DMS53 (cell line): ENCODE measurements around the gene FXYD5.
A peak's percentile ranks its signal among the peaks of the same experiment; 100 is the strongest.

ENCODE experiments used
- DNase-seq: peaks from one replicate; lab custom pipeline; 2025; lab: John Stamatoyannopoulos, UW

The FXYD5 gene

GRCh38 chr19:35136977-35137702, 17.4 kb upstream of the FXYD5 start:
- DNase-seq = peak; percentile 39

GRCh38 chr19:35138305-35138892, 16.1 kb upstream of the FXYD5 start, which contains the start of gene FXYD1:
Gene FXYD1 (plus strand): TSS chr19:35138824. CDS start chr19:35140080, 1,256 bp downstream.
- DNase-seq = no peak

GRCh38 chr19:35140207-35140961, 14.2 kb upstream of the FXYD5 start:
- DNase-seq = peak; percentile 61

- peak; percentile 99 for DNase-seq
Observed at GRCh38 chr19:35140962-35141836, 13.3 kb upstream of the FXYD5 start.

DNA sequence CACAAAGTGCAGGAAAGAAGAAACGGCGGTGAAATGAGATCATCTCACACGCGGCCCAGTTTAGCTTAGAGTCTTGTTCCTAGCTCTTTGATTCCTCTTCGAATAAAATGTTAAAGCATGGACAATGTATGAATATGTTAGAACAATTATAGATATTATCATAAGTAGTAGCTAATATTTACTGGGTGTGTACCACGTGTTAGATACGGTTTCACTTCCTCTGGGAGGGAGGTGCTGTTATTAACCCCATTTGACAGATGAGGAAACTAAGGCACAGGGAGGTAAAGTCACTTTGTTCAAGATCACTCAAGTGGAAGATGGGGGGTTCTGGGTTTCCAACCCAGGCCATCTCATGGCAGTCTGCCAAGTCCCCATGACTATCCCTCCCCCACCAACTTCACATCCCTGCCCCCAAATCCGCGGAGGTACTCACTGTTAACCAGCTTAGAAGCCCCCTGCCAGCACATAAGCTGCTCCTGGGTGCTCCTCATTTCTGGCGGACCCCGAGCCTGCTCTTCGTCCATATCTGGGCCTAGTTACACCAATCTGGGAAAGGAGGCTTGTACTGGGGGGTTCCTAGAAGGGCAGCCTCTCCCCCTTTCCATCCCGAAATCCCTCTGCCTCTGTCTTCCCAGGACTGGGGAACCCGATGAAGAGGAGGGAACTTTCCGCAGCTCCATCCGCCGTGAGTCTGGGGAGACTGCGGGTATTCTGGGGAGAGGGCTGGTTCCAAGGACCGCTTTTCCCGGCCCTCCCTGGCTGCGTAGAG, 12.5 kb upstream of the FXYD5 start:
- DNase-seq = no peak

DNA sequence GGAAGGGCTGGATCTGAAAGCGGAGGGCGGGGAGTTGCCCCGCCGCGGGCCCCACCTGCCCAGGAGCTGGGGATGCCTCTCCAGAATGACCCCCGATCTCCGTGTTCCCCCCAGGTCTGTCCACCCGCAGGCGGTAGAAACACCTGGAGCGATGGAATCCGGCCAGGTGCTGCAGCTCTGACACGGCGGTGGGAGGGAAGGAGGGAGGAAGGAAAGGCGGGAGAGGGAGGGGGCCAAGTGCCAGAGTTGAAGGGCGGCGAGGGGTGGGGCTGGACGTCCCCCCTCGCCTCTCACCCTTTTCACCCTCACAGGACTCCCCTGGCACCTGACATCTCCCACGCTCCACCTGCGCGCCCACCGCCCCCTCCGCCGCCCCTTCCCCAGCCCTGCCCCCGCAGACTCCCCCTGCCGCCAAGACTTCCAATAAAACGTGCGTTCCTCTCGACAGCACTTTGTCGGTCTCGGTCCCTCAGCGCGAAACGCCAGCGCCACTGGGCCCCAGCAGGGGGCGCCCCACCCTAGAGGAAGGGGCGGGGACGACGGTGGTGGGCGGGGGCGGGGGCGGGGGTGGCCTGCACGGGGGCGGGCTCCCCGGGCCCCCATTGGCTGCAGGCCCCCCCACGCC, 11.8 kb upstream of the FXYD5 start:
- peak; percentile 90 for DNase-seq

DNA sequence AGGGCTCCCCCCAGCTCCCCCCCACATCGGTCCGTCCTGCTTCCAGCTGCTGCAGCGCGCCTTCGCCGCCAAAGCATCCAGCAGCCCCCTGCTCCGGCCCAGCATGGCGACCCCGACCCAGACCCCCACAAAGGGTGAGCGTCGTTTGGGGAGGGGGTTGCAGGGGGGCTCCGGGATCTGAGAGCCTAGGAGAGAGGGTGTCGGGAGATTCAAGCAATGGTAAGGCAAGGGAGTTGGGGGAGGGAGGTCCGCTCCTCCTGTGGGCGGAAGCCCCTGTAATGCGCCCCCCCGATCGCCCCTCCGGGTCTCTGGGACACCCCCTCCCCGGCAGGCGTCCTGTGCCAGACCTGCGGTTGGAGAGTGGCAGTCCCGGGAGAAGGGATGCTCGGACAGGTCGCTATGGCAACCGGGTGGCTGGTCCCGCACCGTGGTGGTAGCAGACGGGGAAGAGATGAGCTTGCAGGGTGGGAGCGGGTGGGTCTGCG, 11.3 kb upstream of the FXYD5 start, which contains the start of gene FXYD7:
FXYD7 (plus strand) TSS at position 25 of the 485 bp plus-strand sequence; CDS start at position 104, 79 bp downstream.
- DNase-seq = peak; percentile 54

- no peak for DNase-seq
Observed at GRCh38 chr19:35143818-35144217, 10.7 kb upstream of the FXYD5 start.

DNA sequence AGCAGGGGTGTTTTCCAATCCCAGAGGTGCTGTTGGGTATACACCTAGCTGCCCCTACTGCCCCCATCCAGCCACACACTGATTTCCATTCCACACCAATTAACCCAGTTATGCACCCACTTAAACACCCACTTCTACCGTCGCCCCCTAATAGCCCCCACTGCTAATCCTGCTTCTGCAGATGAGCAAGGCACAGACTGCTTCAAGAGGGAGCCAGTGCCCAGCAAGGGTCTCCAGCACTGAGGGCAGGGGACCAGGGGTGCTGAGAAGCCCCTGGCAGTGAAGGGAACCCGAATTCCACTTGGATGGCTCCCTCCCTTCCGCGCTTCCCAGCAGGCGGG, 10.3 kb upstream of the FXYD5 start:
- DNase-seq = no peak

- DNase-seq = peak; percentile 66
Observed at GRCh38 chr19:35144600-35145436, 9.7 kb upstream of the FXYD5 start.

GRCh38 chr19:35146746-35147459, 7.6 kb upstream of the FXYD5 start:
- DNase-seq = no peak

DNA sequence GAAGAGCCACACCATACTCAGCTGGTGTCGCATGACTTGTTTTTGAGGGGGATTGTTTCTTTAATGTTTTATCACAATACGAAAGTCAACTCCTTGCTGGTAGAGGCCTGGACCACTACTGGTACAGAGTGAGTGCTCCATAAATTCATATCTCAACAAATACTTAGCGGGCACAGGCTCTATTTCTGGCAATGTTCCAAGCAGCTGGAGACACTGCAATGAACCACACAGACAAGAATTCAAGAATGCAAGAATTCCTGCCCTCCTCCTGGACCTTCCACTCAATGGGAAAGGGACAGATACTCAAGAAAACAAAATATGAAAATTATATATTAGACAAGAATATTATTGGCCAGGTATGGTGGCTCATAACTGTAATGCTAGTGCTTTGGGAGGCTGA, 5.1 kb upstream of the FXYD5 start:
- no peak for DNase-seq

DNA sequence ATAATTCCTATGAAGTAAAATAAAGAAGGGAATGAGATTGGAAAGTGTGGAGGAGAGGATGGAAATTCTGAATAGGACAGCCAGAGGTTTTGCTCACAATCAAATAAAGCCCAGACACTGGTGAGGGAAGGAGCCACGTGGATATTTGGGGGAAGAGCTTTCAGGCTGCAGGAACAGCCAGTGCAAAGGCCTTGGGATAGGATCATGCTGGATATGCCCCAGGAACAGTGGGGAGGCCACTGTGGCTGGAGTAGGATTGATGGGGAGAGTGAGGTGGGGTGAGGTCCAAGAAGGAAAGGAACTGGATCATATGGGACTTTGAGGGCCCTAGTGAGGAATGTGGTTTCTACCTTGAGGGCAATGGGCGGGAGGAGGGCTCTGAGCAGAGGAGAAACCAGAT, 4.1 kb upstream of the FXYD5 start:
- no peak for DNase-seq

- DNase-seq = peak; percentile 36
Observed at GRCh38 chr19:35151273-35152065, 3.1 kb upstream of the FXYD5 start.

DNA sequence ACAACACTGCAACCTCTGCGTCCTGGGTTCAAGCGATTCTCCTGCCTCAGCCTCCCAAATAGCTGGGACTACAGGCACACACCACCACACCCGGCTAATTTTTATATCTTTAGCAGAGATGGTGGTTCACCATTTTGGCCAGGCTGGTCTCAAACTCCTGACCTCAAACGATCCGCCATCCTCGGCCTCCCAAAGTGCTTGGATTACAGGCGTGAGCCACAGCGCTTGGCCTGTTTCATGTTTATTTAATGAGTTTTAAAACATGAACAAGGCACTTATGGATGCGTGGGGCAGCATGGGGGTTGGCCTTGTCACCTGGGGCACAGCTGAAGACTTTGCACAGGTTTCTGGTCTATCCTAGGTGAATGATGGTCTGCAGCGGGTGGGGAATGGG, 1.4 kb upstream of the FXYD5 start:
- DNase-seq = peak; percentile 41

DNA sequence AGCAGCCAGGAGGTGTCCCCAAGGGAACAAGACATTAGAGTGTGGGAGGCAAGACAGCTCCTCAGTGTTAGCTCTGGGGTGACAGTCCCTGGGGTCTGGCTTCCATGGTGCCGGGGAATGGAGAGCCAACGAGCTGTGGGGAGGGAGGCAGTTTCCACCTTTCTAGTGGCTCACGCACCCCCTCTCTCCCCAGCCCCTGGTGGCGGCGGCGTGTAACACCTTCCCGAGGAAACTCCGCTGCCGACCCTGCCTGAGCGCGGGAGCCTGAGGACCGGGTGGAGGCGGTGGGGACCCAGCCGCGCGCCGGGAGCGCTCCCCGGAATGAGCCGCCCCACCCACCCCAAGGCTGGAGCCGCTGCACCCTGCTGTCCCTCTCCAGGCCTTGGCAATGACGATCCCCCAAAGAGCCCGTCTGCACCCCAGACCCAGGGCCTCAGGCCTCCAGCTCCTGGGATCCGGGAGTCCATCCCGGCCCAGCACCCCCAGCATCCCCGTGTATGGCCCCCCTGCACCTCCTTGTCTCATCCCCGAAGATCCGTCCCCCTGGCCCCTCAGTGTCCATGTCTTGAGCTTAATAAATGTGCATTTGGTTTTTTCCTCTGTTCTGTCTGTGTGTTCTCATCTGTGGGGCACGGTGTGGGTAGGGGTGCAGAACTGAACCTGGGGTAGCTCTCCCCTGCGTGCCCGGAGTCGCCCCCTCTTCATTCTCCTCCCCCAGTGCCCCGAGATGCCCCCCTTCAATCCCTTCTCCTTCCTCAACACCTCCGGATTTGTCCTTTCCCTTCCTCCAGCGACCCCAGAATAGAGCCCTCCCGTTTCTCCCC, 622 bp upstream of the FXYD5 start:
- peak; percentile 88 for DNase-seq

GRCh38 chr19:35155441-35155840, 906 bp downstream of the FXYD5 start:
- DNase-seq = no peak
